CD4-positive, CD25-positive, alpha-beta regulatory T cell (primary cell): Measurements from ENCODE around the gene NMNAT1. TPM values are rescaled to one million over a fixed set of nuclear protein-coding genes. Genes with fewer than 3 reads are reported as not detected.
"Not testable (repeated sequence)": the region's sequence is repeated elsewhere in the genome, so short reads cannot be mapped to it uniquely, and the experiment has no call there.

Experiments used
- ATAC-seq, 2 donors: fragments of 150-1000 bp; cut with Tn5 transposase; one replicate each; pipeline ENCODE4 v1.10.0; 2021; ENCODE audit warnings: low read depth in 2 of 2, moderate number of reproducible peaks in 2 of 2, moderate library complexity in 1 of 2
- DNase-seq, 3 donors: peaks; one replicate each; pipeline versions ENCODE4 v3.0.0 to v3.0.0-alpha.2; 2012 to 2022; ENCODE audit warnings: mixed read lengths in 1 of 3
- H3K27ac ChIP-seq: one replicate; pipeline ENCODE4 v1.7.0; 2013; ENCODE audit warnings: mild to moderate bottlenecking, low read length; ENCODE audit not compliant: insufficient read depth, poor library complexity, severe bottlenecking
- H3K27me3 ChIP-seq: one replicate; pipeline ENCODE4 v1.7.0; 2013; ENCODE audit warnings: low read length; ENCODE audit not compliant: control insufficient read depth, insufficient read depth
- H3K36me3 ChIP-seq: one replicate; pipeline ENCODE4 v1.7.0; 2013; ENCODE audit warnings: mild to moderate bottlenecking, low read length, moderate library complexity; ENCODE audit not compliant: control insufficient read depth, insufficient read depth
- H3K4me1 ChIP-seq: 2 replicates; pipeline ENCODE4 v1.7.0; 2013; ENCODE audit warnings: mild to moderate bottlenecking, low read length; ENCODE audit not compliant: insufficient read depth, control insufficient read depth, poor library complexity, severe bottlenecking
- H3K4me3 ChIP-seq: one replicate; pipeline ENCODE4 v1.7.0; 2013; ENCODE audit warnings: low read depth, mild to moderate bottlenecking, low read length, moderate library complexity
- H3K9me3 ChIP-seq, 2 experiments: 1 replicate in 1 of 2; 2 replicates in 1 of 2; pipeline ENCODE4 v1.7.0; 2013; ENCODE audit warnings: low read length in 2 of 2, mild to moderate bottlenecking in 1 of 2, moderate library complexity in 1 of 2; ENCODE audit not compliant: control insufficient read depth in 2 of 2
- H3K27ac Mint-ChIP-seq, 3 donors: one replicate each; pipeline ENCODE4 v1.8.0; 2020 to 2022; ENCODE audit warnings: mild to moderate bottlenecking in 3 of 3, mixed read lengths in 3 of 3, moderate library complexity in 2 of 3
- H3K27me3 Mint-ChIP-seq: one replicate; pipeline ENCODE4 v1.8.0; 2022; ENCODE audit warnings: mild to moderate bottlenecking, mixed read lengths
- H3K36me3 Mint-ChIP-seq: one replicate; pipeline ENCODE4 v1.8.0; 2020; ENCODE audit warnings: mixed read lengths
- H3K4me1 Mint-ChIP-seq, 4 donors: one replicate each; pipeline ENCODE4 v1.8.0; 2020 to 2022; ENCODE audit warnings: mixed read lengths in 4 of 4, mild to moderate bottlenecking in 1 of 4
- H3K4me3 Mint-ChIP-seq, 4 donors: one replicate each; pipeline ENCODE4 v1.8.0; 2020 to 2022; ENCODE audit warnings: mild to moderate bottlenecking in 4 of 4, mixed read lengths in 4 of 4, moderate library complexity in 3 of 4
- H3K9me3 Mint-ChIP-seq, 7 donors: one replicate each; pipeline ENCODE4 v1.8.0; 2020 to 2022; ENCODE audit warnings: mixed read lengths in 7 of 7, mild to moderate bottlenecking in 3 of 7, moderate library complexity in 2 of 7
- polyA plus RNA-seq, 4 donors: library from polyadenylated mRNA; unstranded; fragments of 300-500 nt; fragmentation: Illumina TruSeq; gene quantifications; one replicate each; pipeline ENCODE4 v1.2.3, GENCODE V29; 2021
- total RNA-seq: library from RNA; stranded (reverse); gene quantifications from one replicate; pipeline ENCODE4 v1.2.3, GENCODE V29; 2022

NMNAT1 gene
- total and polyA plus RNA-seq, 5 donors from 2014 or later, result 3.6 to 5.6 (median 3.8) TPM

- Mint-ChIP-seq H3K4me3 (peak overlapping the region; percentile 93 to 96 (median 94)), H3K4me1 (peaks cover 4 to 33% (median 21%) of the 10 kb centered on the region in 4 donors), H3K9me3 (no peaks in the 10 kb centered on the region), H3K36me3 (no peaks in the 10 kb centered on the region), H3K27me3 (peaks cover 5% of the 10 kb centered on the region), H3K27ac (peak overlapping the region; percentile 92 to 96 (median 96))
- H3K36me3 ChIP-seq, result no peaks in the 10 kb centered on the region
- peaks cover 20% of the 10 kb centered on the region for H3K4me1 ChIP-seq
- H3K9me3 ChIP-seq, result no peaks in the 10 kb centered on the region
- DNase-seq (peak; percentile 100), ATAC-seq (peak; percentile 94 to 95)
- H3K27ac ChIP-seq, result peak overlapping the region; percentile 83
- peak overlapping the region; percentile 95 for H3K4me3 ChIP-seq
- no peaks in the 10 kb centered on the region for H3K27me3 ChIP-seq
Measured at GRCh38 chr1:9910423-9911178, 32.7 kb upstream of the NMNAT1 start.

GRCh38 chr1:9912264-9912936, 30.9 kb upstream of the NMNAT1 start:
- Histone ChIP-seq H3K4me1 (peaks cover 20% of the 10 kb centered on the region), H3K36me3 (no peaks in the 10 kb centered on the region), H3K27me3 (no peaks in the 10 kb centered on the region), H3K4me3 (no peak overlapping the region), H3K9me3 (no peaks in the 10 kb centered on the region), H3K27ac (no peak overlapping the region)
- no peak for DNase-seq
- Mint-ChIP-seq H3K27me3 (peaks cover 5% of the 10 kb centered on the region), H3K36me3 (no peaks in the 10 kb centered on the region), H3K4me1 (peaks cover 4 to 33% (median 21%) of the 10 kb centered on the region in 4 donors), H3K4me3 (peak overlapping the region; percentile 12 to 79 (median 70)), H3K9me3 (no peaks in the 10 kb centered on the region), H3K27ac (peak overlapping the region; percentile 70 to 92 (median 89))
- ATAC-seq, result no peak

- Mint-ChIP-seq H3K4me1 (peaks cover 4 to 16% (median 7%) of the 10 kb centered on the region in 4 donors), H3K36me3 (no peaks in the 10 kb centered on the region), H3K9me3 (no peaks in the 10 kb centered on the region), H3K27ac (no peak overlapping the region), H3K4me3 (no peak overlapping the region), H3K27me3 (peaks cover 5% of the 10 kb centered on the region)
- H3K36me3 ChIP-seq, result no peaks in the 10 kb centered on the region
- H3K27me3 ChIP-seq, result no peaks in the 10 kb centered on the region
- H3K4me1 ChIP-seq, result peaks cover 11% of the 10 kb centered on the region
- H3K9me3 ChIP-seq, result no peaks in the 10 kb centered on the region
- H3K4me3 ChIP-seq, result no peak overlapping the region
- no peak for DNase-seq
- no peak overlapping the region for H3K27ac ChIP-seq
- no peak for ATAC-seq
Measured at GRCh38 chr1:9914610-9914937, 28.7 kb upstream of the NMNAT1 start.

- Histone ChIP-seq H3K9me3 (no peaks in the 10 kb centered on the region), H3K27me3 (no peaks in the 10 kb centered on the region), H3K4me1 (peaks cover under 1% of the 10 kb centered on the region), H3K36me3 (no peaks in the 10 kb centered on the region), H3K4me3 (no peak overlapping the region), H3K27ac (no peak overlapping the region)
- DNase-seq (no peak), ATAC-seq (no peak)
- Mint-ChIP-seq H3K4me1 (peaks cover 0 to 5% (median 1%) of the 10 kb centered on the region in 4 donors), H3K27ac (no peak overlapping the region), H3K4me3 (no peak overlapping the region), H3K27me3 (peaks cover 5% of the 10 kb centered on the region), H3K9me3 (no peaks in the 10 kb centered on the region), H3K36me3 (no peaks in the 10 kb centered on the region)
Measured at GRCh38 chr1:9916452-9916851, 26.8 kb upstream of the NMNAT1 start.

- H3K4me1 Mint-ChIP-seq, ATAC-seq, H3K36me3 Mint-ChIP-seq, H3K4me3 ChIP-seq, H3K9me3 Mint-ChIP-seq, H3K4me3 Mint-ChIP-seq, H3K4me1 ChIP-seq, H3K27me3 Mint-ChIP-seq, DNase-seq, H3K27ac ChIP-seq, H3K36me3 ChIP-seq, H3K9me3 ChIP-seq, H3K27ac Mint-ChIP-seq, H3K27me3 ChIP-seq: not testable (repeated sequence)
Measured at GRCh38 chr1:9917495-9917894, 25.8 kb upstream of the NMNAT1 start.

- no peaks in the 10 kb centered on the region for H3K4me1 ChIP-seq
- H3K27ac ChIP-seq, result no peak overlapping the region
- H3K27ac Mint-ChIP-seq, result no peak overlapping the region
- DNase-seq, result no peak
- no peak for ATAC-seq
- no peak overlapping the region for H3K4me3 Mint-ChIP-seq
- H3K4me1 Mint-ChIP-seq, result no peaks in the 10 kb centered on the region
- H3K4me3 ChIP-seq, result no peak overlapping the region
- H3K9me3 ChIP-seq, result no peaks in the 10 kb centered on the region
- H3K9me3 Mint-ChIP-seq, result no peaks in the 10 kb centered on the region
- H3K36me3 Mint-ChIP-seq, result no peaks in the 10 kb centered on the region
- peaks cover 5% of the 10 kb centered on the region for H3K27me3 Mint-ChIP-seq
- no peaks in the 10 kb centered on the region for H3K36me3 ChIP-seq
- H3K27me3 ChIP-seq, result no peaks in the 10 kb centered on the region
Measured at GRCh38 chr1:9917901-9918300, 25.4 kb upstream of the NMNAT1 start.

GRCh38 chr1:9920606-9921005, 22.7 kb upstream of the NMNAT1 start:
- no peak for DNase-seq
- Histone ChIP-seq H3K4me1 (no peaks in the 10 kb centered on the region), H3K27ac (no peak overlapping the region), H3K9me3 (no peaks in the 10 kb centered on the region), H3K4me3 (no peak overlapping the region), H3K27me3 (no peaks in the 10 kb centered on the region), H3K36me3 (no peaks in the 10 kb centered on the region)
- Mint-ChIP-seq H3K4me1 (no peaks in the 10 kb centered on the region), H3K4me3 (no peak overlapping the region), H3K36me3 (no peaks in the 10 kb centered on the region), H3K27me3 (no peaks in the 10 kb centered on the region), H3K27ac (no peak overlapping the region), H3K9me3 (no peaks in the 10 kb centered on the region)
- no peak for ATAC-seq

- Mint-ChIP-seq H3K4me1 (peaks cover 0 to 2% (median 0%) of the 10 kb centered on the region in 4 donors), H3K27me3 (no peaks in the 10 kb centered on the region), H3K36me3 (peaks cover 7% of the 10 kb centered on the region), H3K27ac (no peak overlapping the region), H3K4me3 (no peak overlapping the region), H3K9me3 (no peaks in the 10 kb centered on the region)
- no peaks in the 10 kb centered on the region for H3K27me3 ChIP-seq
- H3K9me3 ChIP-seq, result no peaks in the 10 kb centered on the region
- H3K4me3 ChIP-seq, result no peak overlapping the region
- no peak overlapping the region for H3K27ac ChIP-seq
- H3K36me3 ChIP-seq, result no peaks in the 10 kb centered on the region
- DNase-seq, result no peak
- no peak for ATAC-seq
- H3K4me1 ChIP-seq, result no peaks in the 10 kb centered on the region
Measured at GRCh38 chr1:9922342-9922741, 20.9 kb upstream of the NMNAT1 start.
